Measurements from ENCODE around the gene DGKB. TPM values are rescaled to one million over a fixed set of nuclear protein-coding genes. Genes with fewer than 3 reads are reported as not detected.

DGKB gene
- total RNA-seq, 1 experiment from 2014 or later = 0.08 TPM

- no peaks in the 10 kb centered on the region for H3K4me1 ChIP-seq
- no peak overlapping the region for H3K4me3 ChIP-seq
- DNase-seq = no peak
- H3K27ac ChIP-seq = no peak overlapping the region
- no peaks in the 10 kb centered on the region for H3K9me3 ChIP-seq (replicated peaks)
- no peaks in the 10 kb centered on the region for H3K36me3 ChIP-seq
- no peaks in the 10 kb centered on the region for H3K27me3 ChIP-seq
Measured at GRCh38 chr7:14449291-14449690, 453.3 kb downstream of the DGKB start.

GRCh38 chr7:14446829-14447228 is 455.7 kb downstream of the DGKB start:
- no peaks in the 10 kb centered on the region for H3K4me1 ChIP-seq
- H3K9me3 ChIP-seq (replicated peaks) = no peaks in the 10 kb centered on the region
- no peak overlapping the region for H3K27ac ChIP-seq
- no peaks in the 10 kb centered on the region for H3K27me3 ChIP-seq
- DNase-seq = no peak
- no peaks in the 10 kb centered on the region for H3K36me3 ChIP-seq
- H3K4me3 ChIP-seq = no peak overlapping the region

- no peaks in the 10 kb centered on the region for H3K27me3 ChIP-seq
- H3K36me3 ChIP-seq = no peaks in the 10 kb centered on the region
- H3K4me1 ChIP-seq = no peaks in the 10 kb centered on the region
- no peak overlapping the region for H3K4me3 ChIP-seq
- H3K27ac ChIP-seq = no peak overlapping the region
- no peaks in the 10 kb centered on the region for H3K9me3 ChIP-seq (replicated peaks)
- no peak for DNase-seq
Measured at GRCh38 chr7:14446219-14446618, 456.3 kb downstream of the DGKB start.

GRCh38 chr7:14438366-14438765 is 464.2 kb downstream of the DGKB start:
- Histone ChIP-seq H3K36me3 (no peaks in the 10 kb centered on the region), H3K4me3 (no peak overlapping the region), H3K27ac (no peak overlapping the region), H3K27me3 (no peaks in the 10 kb centered on the region), H3K9me3 (replicated peaks) (no peaks in the 10 kb centered on the region), H3K4me1 (peaks cover 2% of the 10 kb centered on the region)
- no peak for DNase-seq

GRCh38 chr7:14436878-14437277 is 465.7 kb downstream of the DGKB start:
- H3K9me3 ChIP-seq (replicated peaks) = no peaks in the 10 kb centered on the region
- no peaks in the 10 kb centered on the region for H3K27me3 ChIP-seq
- H3K4me3 ChIP-seq = no peak overlapping the region
- H3K4me1 ChIP-seq = peaks cover 15% of the 10 kb centered on the region
- no peak for DNase-seq
- H3K36me3 ChIP-seq = no peaks in the 10 kb centered on the region
- no peak overlapping the region for H3K27ac ChIP-seq

- peak; percentile 94 to 97 for DNase-seq
- Histone ChIP-seq H3K27me3 (no peaks in the 10 kb centered on the region), H3K4me3 (no peak overlapping the region), H3K4me1 (peaks cover 17% of the 10 kb centered on the region), H3K36me3 (no peaks in the 10 kb centered on the region), H3K27ac (peak overlapping the region; percentile 75), H3K9me3 (replicated peaks) (no peaks in the 10 kb centered on the region)
Measured at GRCh38 chr7:14432924-14433323, 469.6 kb downstream of the DGKB start.

- Histone ChIP-seq H3K9me3 (replicated peaks) (no peaks in the 10 kb centered on the region), H3K27ac (no peak overlapping the region), H3K4me3 (no peak overlapping the region), H3K27me3 (no peaks in the 10 kb centered on the region), H3K36me3 (no peaks in the 10 kb centered on the region), H3K4me1 (peaks cover 17% of the 10 kb centered on the region)
- DNase-seq = no peak
Measured at GRCh38 chr7:14430926-14431325, 471.6 kb downstream of the DGKB start.

GRCh38 chr7:14425559-14425958 is 477.0 kb downstream of the DGKB start:
- no peak overlapping the region for H3K4me3 ChIP-seq
- no peaks in the 10 kb centered on the region for H3K36me3 ChIP-seq
- H3K27me3 ChIP-seq = no peaks in the 10 kb centered on the region
- H3K27ac ChIP-seq = no peak overlapping the region
- no peaks in the 10 kb centered on the region for H3K4me1 ChIP-seq
- H3K9me3 ChIP-seq (replicated peaks) = no peaks in the 10 kb centered on the region
- DNase-seq = no peak

- Histone ChIP-seq H3K36me3 (no peaks in the 10 kb centered on the region), H3K27me3 (no peaks in the 10 kb centered on the region), H3K27ac (no peak overlapping the region), H3K9me3 (replicated peaks) (no peaks in the 10 kb centered on the region), H3K4me3 (no peak overlapping the region), H3K4me1 (no peaks in the 10 kb centered on the region)
- DNase-seq = no peak
Measured at GRCh38 chr7:14424675-14425074, 477.9 kb downstream of the DGKB start.

- no peak overlapping the region for H3K4me3 ChIP-seq
- DNase-seq = no peak
- H3K36me3 ChIP-seq = no peaks in the 10 kb centered on the region
- no peaks in the 10 kb centered on the region for H3K27me3 ChIP-seq
- no peaks in the 10 kb centered on the region for H3K4me1 ChIP-seq
- H3K27ac ChIP-seq = no peak overlapping the region
- no peaks in the 10 kb centered on the region for H3K9me3 ChIP-seq (replicated peaks)
Measured at GRCh38 chr7:14420768-14421167, 481.8 kb downstream of the DGKB start.

GRCh38 chr7:14419531-14419930 is 483.0 kb downstream of the DGKB start:
- Histone ChIP-seq H3K36me3 (no peaks in the 10 kb centered on the region; the same call in 1 of the 2 replicates), H3K4me3 (no peak overlapping the region), H3K9me3 (replicated peaks) (no peaks in the 10 kb centered on the region), H3K27ac (no peak overlapping the region), H3K4me1 (no peaks in the 10 kb centered on the region), H3K27me3 (no peaks in the 10 kb centered on the region)
- no peak for DNase-seq

- H3K9me3 ChIP-seq (replicated peaks) = no peaks in the 10 kb centered on the region
- no peak overlapping the region for H3K27ac ChIP-seq
- H3K27me3 ChIP-seq = no peaks in the 10 kb centered on the region
- H3K4me3 ChIP-seq = no peak overlapping the region
- DNase-seq = no peak
- no peaks in the 10 kb centered on the region; the same call in 1 of the 2 replicates for H3K36me3 ChIP-seq
- no peaks in the 10 kb centered on the region for H3K4me1 ChIP-seq
Measured at GRCh38 chr7:14418633-14419032, 483.9 kb downstream of the DGKB start.

- no peaks in the 10 kb centered on the region; the same call in 1 of the 2 replicates for H3K36me3 ChIP-seq
- H3K9me3 ChIP-seq (replicated peaks) = no peaks in the 10 kb centered on the region
- DNase-seq = no peak
- no peak overlapping the region for H3K4me3 ChIP-seq
- H3K4me1 ChIP-seq = no peaks in the 10 kb centered on the region
- H3K27ac ChIP-seq = no peak overlapping the region
- no peaks in the 10 kb centered on the region for H3K27me3 ChIP-seq
Measured at GRCh38 chr7:14414274-14414986, 488.1 kb downstream of the DGKB start.

- Histone ChIP-seq H3K9me3 (replicated peaks) (0 out of 2 replicates have a peak, but pooled peaks cover 3% of the 10 kb centered on the region), H3K27ac (no peak overlapping the region), H3K27me3 (no peaks in the 10 kb centered on the region), H3K4me3 (no peak overlapping the region), H3K4me1 (no peaks in the 10 kb centered on the region), H3K36me3 (no peaks in the 10 kb centered on the region)
- DNase-seq = no peak
Measured at GRCh38 chr7:14407246-14408015, 495.1 kb downstream of the DGKB start.

- H3K27ac ChIP-seq = no peak overlapping the region
- 0 out of 2 replicates have a peak, but pooled peaks cover 3% of the 10 kb centered on the region for H3K9me3 ChIP-seq (replicated peaks)
- no peaks in the 10 kb centered on the region for H3K27me3 ChIP-seq
- H3K36me3 ChIP-seq = no peaks in the 10 kb centered on the region
- peaks cover 5% of the 10 kb centered on the region for H3K4me1 ChIP-seq
- no peak overlapping the region for H3K4me3 ChIP-seq
- no peak for DNase-seq
Measured at GRCh38 chr7:14403587-14403986, 499.0 kb downstream of the DGKB start.
